ENCODE results near the gene INTS6L. TPM values are rescaled to one million over a fixed set of nuclear protein-coding genes. Genes with fewer than 3 reads are reported as not detected.

The INTS6L gene
- total and polyA plus RNA-seq, 2 of the 8 experiments (the other 6 are each of a cell fraction or from before 2014, with no cell fraction given): 4.1 to 5.2 TPM

DNA sequence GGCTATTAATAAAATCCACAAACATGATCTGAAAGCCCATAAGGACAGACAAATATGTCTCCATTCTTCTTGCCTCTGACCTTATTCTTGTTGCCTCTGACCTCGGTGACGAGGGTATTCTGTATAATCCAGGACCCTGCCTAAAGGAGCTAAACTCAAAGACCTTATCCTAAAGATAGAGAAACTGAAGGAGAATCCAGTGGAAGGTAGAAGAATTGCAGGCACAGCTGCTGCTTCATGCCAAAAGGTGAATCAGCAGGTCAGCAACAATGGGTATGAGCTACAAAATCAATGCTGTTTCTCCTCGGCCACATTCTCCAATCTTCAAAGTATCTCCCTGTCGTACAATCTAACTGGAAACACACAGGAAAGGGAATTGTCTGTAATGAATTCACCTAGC lies 71.4 kb downstream of the INTS6L start:
- Histone ChIP-seq H2BK12ac (ENCODE audit: low read depth, low read length) (no peak overlapping the region), H3K9me3 (ENCODE audit: insufficient read depth in 2 of 2, low read depth in 1 of 2, low read length in 1 of 2) (peaks cover 0 to 3% of the 10 kb centered on the region in 2 experiments; a peak in 1 of 4 replicates), H3K36me3 (ENCODE audit: control insufficient read depth in 2 of 4, insufficient read depth in 4 of 4, low read length in 3 of 4) (no peaks in the 10 kb centered on the region), H3K56ac (replicated peaks; ENCODE audit: insufficient read length, low read depth, low read length) (no peak overlapping the region), H2BK5ac (ENCODE audit: low read depth, low read length) (no peak overlapping the region), H2AK5ac (ENCODE audit: low read depth, low read length) (no peak overlapping the region), H3K79me1 (ENCODE audit: low read depth, low read length) (no peaks in the 10 kb centered on the region), H3K79me2 (ENCODE audit: control insufficient read depth in 1 of 2, insufficient read depth in 2 of 2, low read length in 2 of 2) (no peaks in the 10 kb centered on the region), H2BK120ac (replicated peaks; ENCODE audit: low read depth, low read length) (no peak overlapping the region), H3K23me2 (ENCODE audit: low read depth, low read length) (no peaks in the 10 kb centered on the region), H2BK15ac (ENCODE audit: low read length) (no peak overlapping the region), H3K27me3 (replicated peaks in 1 of 4; ENCODE audit: control insufficient read depth in 3 of 4, extremely low read depth in 1 of 4, insufficient read depth in 3 of 4, low read length in 3 of 4) (no peaks in the 10 kb centered on the region), H4K20me1 (replicated peaks in 1 of 2; ENCODE audit: control insufficient read depth in 1 of 2, insufficient read depth in 2 of 2, low read length in 2 of 2) (no peaks in the 10 kb centered on the region), H4K5ac (ENCODE audit: insufficient read length, low read depth, low read length) (no peak overlapping the region), H3K4me3 (ENCODE audit: extremely low read depth in 1 of 4, insufficient read depth in 2 of 4, low read depth in 3 of 4, low read length in 4 of 4) (no peak overlapping the region), H3K18ac (ENCODE audit: extremely low read depth, low read length) (no peak overlapping the region), H4K91ac (replicated peaks; ENCODE audit: insufficient read length, low read length) (no peak overlapping the region), H3K23ac (ENCODE audit: insufficient read length) (no peak overlapping the region), H4K8ac (ENCODE audit: extremely low read depth, insufficient read depth, low read length) (no peak overlapping the region), H2BK20ac (ENCODE audit: low read length) (no peak overlapping the region), H3K4me1 (replicated peaks in 1 of 4; ENCODE audit: control insufficient read depth in 3 of 4, insufficient read depth in 4 of 4, low read length in 3 of 4) (no peaks in the 10 kb centered on the region), H3K27ac (ENCODE audit: low read depth, low read length) (no peak overlapping the region), H2AFZ (ENCODE audit: low read length) (no peak overlapping the region), H3K9ac (replicated peaks in 1 of 4; ENCODE audit: extremely low read depth in 1 of 4, low read depth in 3 of 4, low read length in 3 of 4) (no peak overlapping the region), H3K14ac (ENCODE audit: insufficient read length) (no peak overlapping the region), H3K4me2 (ENCODE audit: insufficient read depth in 1 of 2, low read depth in 2 of 2, low read length in 2 of 2) (no peak overlapping the region), H3K4ac (replicated peaks; ENCODE audit: insufficient read length, low read depth, low read length) (no peak overlapping the region)
- POLR2A ChIA-PET (ENCODE audit: partially characterized antibody): no interaction called here
- peak; percentile 62 for FAIRE-seq
- 0 out of 2 replicates have a peak, but pooled peaks have one; percentile 7 for TF ChIP-seq BACH1 (IDR thresholded peaks at IDR 0.05; ENCODE audit: low read length)
- TF ChIP-seq SIX5 (IDR thresholded peaks at IDR 0.05; ENCODE audit: low read depth, low read length): no peak
- no peak for TF ChIP-seq BCL11A (IDR thresholded peaks at IDR 0.05; ENCODE audit: low read depth in 2 of 2, low read length in 2 of 2)
- no peak for TF ChIP-seq RAD21 (IDR thresholded peaks at IDR 0.05 in 1 of 2, conservative IDR thresholded peaks at IDR 0.05 in 1 of 2; ENCODE audit: low read depth in 2 of 2, low read length in 2 of 2)
- TF ChIP-seq RNF2 (IDR thresholded peaks at IDR 0.05; ENCODE audit: borderline replicate concordance, low read depth, low read length, missing control alignments, poor library complexity, severe bottlenecking): no peak
- CTCF ChIA-PET (ENCODE audit: partially characterized antibody): interaction anchor here (0.6 kb wide), 1 partner anchor 228 kb away, joined by 3 read pairs; no protein-coding TSS in a partner anchor
- no peak for DNase-seq (ENCODE audit: low read depth in 1 of 2, low spot score in 2 of 2)
- 79% methylated on average over 4 of the region's 4 CpGs; no CpG with 5 or more reads in 1 of the 2 experiments for WGBS, 2 experiments (ENCODE audit: extremely low coverage in 1 of 2, insufficient coverage in 1 of 2, insufficient read length in 1 of 2, insufficient replicate concordance in 2 of 2, low coverage in 1 of 2, low lambda C conversion rate in 2 of 2, missing lambda C conversion rate in 1 of 2)
